Gastroesophageal sphincter (tissue), 4 donors: ENCODE results near the gene CMSS1. TPM values are rescaled to one million over a fixed set of nuclear protein-coding genes. Genes with fewer than 3 reads are reported as not detected.

Source experiments
- ATAC-seq: fragments of 150-250 bp; one replicate; pipeline ENCODE4 v1.9.1; 2016; ENCODE audit warnings: mild to moderate bottlenecking, moderate library complexity
- H3K27ac ChIP-seq, 4 donors: fragments of 200-600 bp; sonication (generic) in 3 of 4; 1 replicate in 3 of 4; 2 replicates in 1 of 4; pipeline ENCODE4 v1.5.1; 2016 to 2019
- H3K27me3 ChIP-seq: fragments of 200-600 bp; sonication (generic); one replicate; pipeline ENCODE4 v1.5.1; 2019
- H3K36me3 ChIP-seq, 2 donors: fragments of 200-600 bp; sonication (generic); one replicate each; pipeline ENCODE4 v1.5.1; 2019; ENCODE audit warnings: control low read depth in 1 of 2
- H3K4me1 ChIP-seq, 3 donors: fragments of 200-600 bp; sonication (generic); 1 replicate in 2 of 3; 2 replicates in 1 of 3; pipeline ENCODE4 v1.5.1; 2016 to 2019; ENCODE audit warnings: control low read depth in 2 of 3
- H3K4me3 ChIP-seq, 2 donors: fragments of 200-600 bp; sonication (generic); one replicate each; pipeline ENCODE4 v1.5.1; 2019; ENCODE audit warnings: mild to moderate bottlenecking in 1 of 2, moderate library complexity in 1 of 2
- H3K9me3 ChIP-seq, 3 donors: fragments of 200-600 bp; sonication (generic); one replicate each; pipeline ENCODE4 v1.5.1; 2017 to 2019; ENCODE audit warnings: control low read depth in 2 of 3
- EP300 ChIP-seq: sonication (generic); formaldehyde crosslinking; IDR thresholded peaks from one replicate; pipeline ENCODE4 v1.6.1; 2017; ENCODE audit warnings: antibody characterized with exemption, mild to moderate bottlenecking
- POLR2A ChIP-seq, 2 donors: fragments of 450-650 bp; IDR thresholded peaks; one replicate each; pipeline ENCODE4 v1.6.1; 2017; ENCODE audit warnings: antibody characterized with exemption in 2 of 2, mild to moderate bottlenecking in 2 of 2, moderate library complexity in 1 of 2
- POLR2AphosphoS5 ChIP-seq: sonication (generic); formaldehyde crosslinking; IDR thresholded peaks from one replicate; pipeline ENCODE4 v1.6.1; 2017; ENCODE audit warnings: antibody characterized with exemption
- WGBS, 2 donors: methylation state at CpG; one replicate each; pipeline ENCODE4 v1.1.5; 2018; ENCODE audit warnings: low coverage in 1 of 2; 5-methylcytosine and 5-hydroxymethylcytosine counted together
- total RNA-seq, 4 donors: library from RNA; depleted of rRNA; stranded (reverse); fragments of >200 nt; gene quantifications; one replicate each; pipeline ENCODE4 v1.1.0, GENCODE V29; 2016
- TF ChIP-seq, protein P1 (sequence below), 4 experiments: fragments of 200-600 bp in 2 of 4; fragments of 450-650 bp in 2 of 4; sonication (generic) in 1 of 4; IDR thresholded peaks; one replicate each; pipeline ENCODE4 v1.5.1; 2017 to 2019; ENCODE audit warnings: antibody characterized with exemption in 4 of 4, mild to moderate bottlenecking in 2 of 4, moderate library complexity in 2 of 4

CMSS1 gene
- total RNA-seq, 4 donors from 2014 or later: 15.2 to 20.8 (median 16.6) TPM

DNA sequence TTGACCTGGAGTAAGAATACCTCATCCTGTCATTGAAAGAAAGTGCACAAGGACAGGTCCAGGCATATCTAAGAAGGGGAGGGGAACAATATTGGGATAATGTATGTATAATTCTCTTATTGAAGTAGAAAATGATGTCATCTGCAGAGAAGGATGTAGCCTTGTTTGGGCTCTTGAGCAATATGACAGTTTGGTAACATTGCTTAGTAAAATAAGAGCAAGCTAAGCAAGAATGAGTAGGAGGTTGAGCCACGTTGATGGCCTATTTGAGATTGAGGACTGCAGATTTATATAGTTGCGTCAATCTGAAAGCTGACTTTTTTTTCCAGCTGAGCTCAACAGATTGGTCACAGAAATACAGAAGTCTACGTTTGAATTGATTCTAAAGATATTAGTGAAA lies 151.5 kb downstream of the CMSS1 start:
- H3K4me1 ChIP-seq: peaks cover 3 to 63% (median 16%) of the 10 kb centered on the region in 3 donors
- TF ChIP-seq, protein P1, sequence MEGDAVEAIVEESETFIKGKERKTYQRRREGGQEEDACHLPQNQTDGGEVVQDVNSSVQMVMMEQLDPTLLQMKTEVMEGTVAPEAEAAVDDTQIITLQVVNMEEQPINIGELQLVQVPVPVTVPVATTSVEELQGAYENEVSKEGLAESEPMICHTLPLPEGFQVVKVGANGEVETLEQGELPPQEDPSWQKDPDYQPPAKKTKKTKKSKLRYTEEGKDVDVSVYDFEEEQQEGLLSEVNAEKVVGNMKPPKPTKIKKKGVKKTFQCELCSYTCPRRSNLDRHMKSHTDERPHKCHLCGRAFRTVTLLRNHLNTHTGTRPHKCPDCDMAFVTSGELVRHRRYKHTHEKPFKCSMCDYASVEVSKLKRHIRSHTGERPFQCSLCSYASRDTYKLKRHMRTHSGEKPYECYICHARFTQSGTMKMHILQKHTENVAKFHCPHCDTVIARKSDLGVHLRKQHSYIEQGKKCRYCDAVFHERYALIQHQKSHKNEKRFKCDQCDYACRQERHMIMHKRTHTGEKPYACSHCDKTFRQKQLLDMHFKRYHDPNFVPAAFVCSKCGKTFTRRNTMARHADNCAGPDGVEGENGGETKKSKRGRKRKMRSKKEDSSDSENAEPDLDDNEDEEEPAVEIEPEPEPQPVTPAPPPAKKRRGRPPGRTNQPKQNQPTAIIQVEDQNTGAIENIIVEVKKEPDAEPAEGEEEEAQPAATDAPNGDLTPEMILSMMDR (IDR thresholded peaks at IDR 0.05): no peak
- TF ChIP-seq POLR2AphosphoS5 (no peak), EP300 (no peak), POLR2A (IDR thresholded peaks at IDR 0.05) (no peak)
- H3K36me3 ChIP-seq: no peaks in the 10 kb centered on the region
- no peak overlapping the region for H3K27ac ChIP-seq
- no peak for ATAC-seq
- no peaks in the 10 kb centered on the region for H3K9me3 ChIP-seq
- WGBS, 2 donors: 74 to 100% methylated on average over 3 of the region's 3 CpGs
- no peaks in the 10 kb centered on the region for H3K27me3 ChIP-seq
- no peak overlapping the region for H3K4me3 ChIP-seq

GRCh38 chr3:99970198-99970597 lies 152.5 kb downstream of the CMSS1 start:
- Histone ChIP-seq H3K27me3 (no peaks in the 10 kb centered on the region), H3K27ac (no peak overlapping the region), H3K4me1 (peaks cover 3 to 52% (median 13%) of the 10 kb centered on the region in 3 donors), H3K36me3 (no peaks in the 10 kb centered on the region), H3K4me3 (no peak overlapping the region), H3K9me3 (no peaks in the 10 kb centered on the region)
- TF ChIP-seq EP300 (no peak), POLR2AphosphoS5 (no peak), POLR2A (IDR thresholded peaks at IDR 0.05) (no peak)
- TF ChIP-seq, protein P1 (IDR thresholded peaks at IDR 0.05): no peak
- no peak for ATAC-seq
- 100% methylated on average over 1 of the region's 1 CpG; no CpG with 5 or more reads in 1 of the 2 donors for WGBS, 2 donors

DNA sequence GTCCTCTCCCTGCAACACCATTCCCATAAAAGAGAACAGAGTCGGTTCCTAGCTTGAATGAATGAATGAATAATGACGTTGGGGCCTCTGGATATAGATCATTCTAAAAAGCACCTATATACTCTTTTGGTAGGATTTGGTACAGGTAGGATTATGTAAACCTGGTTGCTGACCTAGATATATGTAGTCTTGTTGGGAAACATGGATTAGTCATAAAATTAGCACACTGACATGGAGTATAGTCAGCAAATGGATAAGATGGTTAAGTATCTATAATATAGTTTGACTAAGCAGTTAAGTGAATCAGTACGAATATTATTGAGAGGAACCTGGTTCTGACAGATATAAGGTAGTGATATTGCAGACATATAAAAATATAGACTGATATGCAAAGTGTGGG lies 154.1 kb downstream of the CMSS1 start:
- TF ChIP-seq EP300: no peak
- TF ChIP-seq, protein P1 (IDR thresholded peaks at IDR 0.05): no peak
- TF ChIP-seq POLR2AphosphoS5: no peak
- TF ChIP-seq POLR2A (IDR thresholded peaks at IDR 0.05): no peak
- peaks cover 0 to 37% (median 5%) of the 10 kb centered on the region in 3 donors for H3K4me1 ChIP-seq
- WGBS, 2 donors: 87 to 97% methylated on average over 3 of the region's 3 CpGs

GRCh38 chr3:99972380-99973104 lies 154.9 kb downstream of the CMSS1 start:
- peak overlapping the region; percentile 43 to 70 (median 56) for H3K27ac ChIP-seq
- ATAC-seq: peak; percentile 40
- peaks cover 0 to 29% (median 2%) of the 10 kb centered on the region in 3 donors for H3K4me1 ChIP-seq
- H3K4me3 ChIP-seq: no peak overlapping the region
- TF ChIP-seq POLR2AphosphoS5: peak; percentile 8
- no peak for TF ChIP-seq EP300
- WGBS, 2 donors: 21 to 51% methylated on average over 5 to 6 of the region's 8 CpGs
- no peaks in the 10 kb centered on the region for H3K36me3 ChIP-seq
- H3K27me3 ChIP-seq: no peaks in the 10 kb centered on the region
- H3K9me3 ChIP-seq: no peaks in the 10 kb centered on the region

More for the DNA sequence above, 154.1 kb downstream of the CMSS1 start:
- Histone ChIP-seq H3K9me3 (no peaks in the 10 kb centered on the region), H3K36me3 (no peaks in the 10 kb centered on the region), H3K4me3 (no peak overlapping the region), H3K27me3 (no peaks in the 10 kb centered on the region), H3K27ac (peak overlapping the region in 3 of 4 donors; percentile 56 to 70 (median 56))
- no peak for ATAC-seq

GRCh38 chr3:99974989-99975388 lies 157.3 kb downstream of the CMSS1 start:
- Histone ChIP-seq H3K4me3 (no peak overlapping the region), H3K4me1 (peaks cover 0 to 24% (median 2%) of the 10 kb centered on the region in 3 donors), H3K36me3 (no peaks in the 10 kb centered on the region), H3K27me3 (no peaks in the 10 kb centered on the region), H3K27ac (no peak overlapping the region), H3K9me3 (no peaks in the 10 kb centered on the region)
- ATAC-seq: no peak
- 74 to 84% methylated on average over 2 of the region's 2 CpGs for WGBS, 2 donors
- TF ChIP-seq POLR2AphosphoS5 (no peak), EP300 (no peak), POLR2A (IDR thresholded peaks at IDR 0.05) (no peak)
- TF ChIP-seq, protein P1 (IDR thresholded peaks at IDR 0.05): no peak
